H1 (cell line): Measurements from ENCODE around the gene FAM193A. TPM values are rescaled to one million over a fixed set of nuclear protein-coding genes. Genes with fewer than 3 reads are reported as not detected.
"Not testable (repeated sequence)": the region's sequence is repeated elsewhere in the genome, so short reads cannot be mapped to it uniquely, and the experiment has no call there.

Source experiments
- CTCF ChIA-PET: fragments of 300-600 bp; sonication (Branson Sonifier 250); formaldehyde crosslinking; loops from one replicate; lab custom pipeline; 2021; ENCODE audit not compliant: partially characterized antibody; lab: Charles Lee
- POLR2A ChIA-PET: fragments of 300-600 bp; sonication (Branson Sonifier 250); formaldehyde crosslinking; loops from one replicate; lab custom pipeline; 2021; ENCODE audit warnings: inconsistent platforms; ENCODE audit not compliant: partially characterized antibody; lab: Charles Lee
- DNase-seq, 2 experiments: peaks; one replicate each; pipeline versions ENCODE4 v3.0.0 to v3.0.0-alpha.2; 2010 to 2022; ENCODE audit warnings: low spot score in 2 of 2, low read depth in 1 of 2, mixed read lengths in 1 of 2
- FAIRE-seq: peaks from 2 replicates; lab custom pipeline; 2011; peaks lifted over from hg19 to GRCh38; lab: Jason Lieb, UNC
- H2AFZ ChIP-seq: 2 replicates; pipeline ENCODE4 v1.8.1; 2012; ENCODE audit warnings: low read length, inconsistent platforms
- H2AK5ac ChIP-seq: 2 replicates; pipeline ENCODE4 v1.6.1; 2013; ENCODE audit warnings: low read depth, low read length
- H2BK120ac ChIP-seq: replicated peaks from 2 replicates; pipeline ENCODE3; 2013; ENCODE audit warnings: low read depth, low read length, inconsistent platforms
- H2BK12ac ChIP-seq: 2 replicates; pipeline ENCODE4 v1.6.1; 2013; ENCODE audit warnings: low read depth, low read length
- H2BK15ac ChIP-seq: 2 replicates; pipeline ENCODE4 v1.6.1; 2013; ENCODE audit warnings: low read length
- H2BK20ac ChIP-seq: 2 replicates; pipeline ENCODE4 v1.6.1; 2013; ENCODE audit warnings: low read length
- H2BK5ac ChIP-seq: 2 replicates; pipeline ENCODE4 v1.6.1; 2013; ENCODE audit warnings: low read depth, low read length
- H3K14ac ChIP-seq: 2 replicates; pipeline ENCODE4 v1.6.1; 2013; ENCODE audit warnings: inconsistent platforms; ENCODE audit not compliant: insufficient read length
- H3K18ac ChIP-seq: 2 replicates; pipeline ENCODE4 v1.6.1; 2013; ENCODE audit warnings: low read length; ENCODE audit errors: extremely low read depth
- H3K23ac ChIP-seq: 2 replicates; pipeline ENCODE4 v1.6.1; 2013; ENCODE audit warnings: inconsistent platforms; ENCODE audit not compliant: insufficient read length
- H3K23me2 ChIP-seq: 2 replicates; pipeline ENCODE4 v1.6.1; 2013; ENCODE audit warnings: low read depth, low read length
- H3K27ac ChIP-seq: 2 replicates; pipeline ENCODE4 v1.6.1; 2011; ENCODE audit warnings: low read depth, low read length, inconsistent platforms
- H3K27me3 ChIP-seq, 4 experiments: replicated peaks in 1 of 4; 1 replicate in 1 of 4; 2 replicates in 3 of 4; pipeline versions ENCODE4 v1.6.1 to v1.8.1; 2011 to 2013; ENCODE audit warnings: low read length in 3 of 4, mild to moderate bottlenecking in 3 of 4, inconsistent platforms in 2 of 4, mixed read lengths in 2 of 4, moderate library complexity in 1 of 4; ENCODE audit not compliant: control insufficient read depth in 3 of 4, insufficient read depth in 3 of 4; ENCODE audit errors: extremely low read depth in 1 of 4
- H3K36me3 ChIP-seq, 4 experiments: 2 replicates each; pipeline versions ENCODE4 v1.6.1 to v1.8.1; 2011 to 2013; ENCODE audit warnings: mild to moderate bottlenecking in 4 of 4, low read length in 3 of 4, moderate library complexity in 2 of 4, control low read depth in 1 of 4, inconsistent platforms in 1 of 4; ENCODE audit not compliant: insufficient read depth in 4 of 4, control insufficient read depth in 2 of 4
- H3K4ac ChIP-seq: replicated peaks from 2 replicates; pipeline ENCODE3; 2013; ENCODE audit warnings: low read length, low read depth, mixed read lengths, inconsistent platforms; ENCODE audit not compliant: insufficient read length
- H3K4me1 ChIP-seq, 4 experiments: replicated peaks in 1 of 4; 1 replicate in 1 of 4; 2 replicates in 3 of 4; pipeline versions ENCODE4 v1.6.1 to v1.8.1; 2011 to 2013; ENCODE audit warnings: low read length in 3 of 4, inconsistent platforms in 2 of 4, mixed read lengths in 1 of 4; ENCODE audit not compliant: insufficient read depth in 4 of 4, control insufficient read depth in 3 of 4
- H3K4me2 ChIP-seq, 2 experiments: 2 replicates each; pipeline versions ENCODE4 v1.6.1 to v1.8.1; 2011 to 2013; ENCODE audit warnings: low read depth in 2 of 2, low read length in 2 of 2, control low read depth in 1 of 2, inconsistent platforms in 1 of 2, mild to moderate bottlenecking in 1 of 2; ENCODE audit not compliant: insufficient read depth in 1 of 2
- H3K4me3 ChIP-seq, 4 experiments: fragments of 200-600, 300-600 bp in 1 of 4; sonication (generic), shearing (Covaris generic), sonication (Bioruptor Twin) in 1 of 4; 2 replicates each; pipeline versions ENCODE4 v1.5.1 to v1.8.1; 2011 to 2016; ENCODE audit warnings: low read length in 4 of 4, low read depth in 3 of 4, control low read depth in 2 of 4, inconsistent platforms in 2 of 4, mild to moderate bottlenecking in 2 of 4, mixed read lengths in 1 of 4, moderate library complexity in 1 of 4; ENCODE audit not compliant: insufficient read depth in 2 of 4; ENCODE audit errors: extremely low read depth in 1 of 4
- H3K56ac ChIP-seq: replicated peaks from 2 replicates; pipeline ENCODE3; 2013; ENCODE audit warnings: low read depth, mild to moderate bottlenecking, mixed read lengths, low read length, inconsistent platforms; ENCODE audit not compliant: insufficient read length
- H3K79me1 ChIP-seq: 2 replicates; pipeline ENCODE4 v1.6.1; 2013; ENCODE audit warnings: low read depth, low read length, control low read depth
- H3K79me2 ChIP-seq, 2 experiments: 2 replicates each; pipeline versions ENCODE4 v1.6.1 to v1.8.1; 2012 to 2013; ENCODE audit warnings: low read length in 2 of 2, mild to moderate bottlenecking in 2 of 2, inconsistent platforms in 1 of 2; ENCODE audit not compliant: insufficient read depth in 2 of 2, control insufficient read depth in 1 of 2
- H3K9ac ChIP-seq, 4 experiments: replicated peaks in 1 of 4; 1 replicate in 1 of 4; 2 replicates in 3 of 4; pipeline versions ENCODE4 v1.6.1 to v1.8.1; 2011 to 2013; ENCODE audit warnings: low read depth in 3 of 4, low read length in 3 of 4, control low read depth in 2 of 4, mild to moderate bottlenecking in 2 of 4, moderate library complexity in 2 of 4, inconsistent platforms in 1 of 4; ENCODE audit errors: extremely low read depth in 1 of 4
- H3K9me3 ChIP-seq, 2 experiments: 2 replicates each; pipeline versions ENCODE4 v1.6.1 to v1.8.1; 2012 to 2013; ENCODE audit warnings: mild to moderate bottlenecking in 2 of 2, moderate library complexity in 2 of 2, control low read depth in 1 of 2, inconsistent platforms in 1 of 2, low read depth in 1 of 2, low read length in 1 of 2, mixed read lengths in 1 of 2; ENCODE audit not compliant: insufficient read depth in 2 of 2
- H4K20me1 ChIP-seq, 2 experiments: replicated peaks in 1 of 2; 2 replicates each; pipeline versions ENCODE3 to v1.8.1; 2011 to 2013; ENCODE audit warnings: inconsistent platforms in 2 of 2, low read length in 2 of 2, mild to moderate bottlenecking in 1 of 2; ENCODE audit not compliant: insufficient read depth in 2 of 2, control insufficient read depth in 1 of 2
- H4K5ac ChIP-seq: 2 replicates; pipeline ENCODE4 v1.6.1; 2013; ENCODE audit warnings: low read length, low read depth, mixed read lengths, inconsistent platforms; ENCODE audit not compliant: insufficient read length
- H4K8ac ChIP-seq: 2 replicates; pipeline ENCODE4 v1.8.0; 2013; ENCODE audit warnings: mild to moderate bottlenecking, moderate library complexity, low read length, inconsistent platforms; ENCODE audit not compliant: insufficient read depth; ENCODE audit errors: extremely low read depth
- H4K91ac ChIP-seq: replicated peaks from 2 replicates; pipeline ENCODE3; 2013; ENCODE audit warnings: low read length, mixed read lengths, inconsistent platforms; ENCODE audit not compliant: insufficient read length
- ASH2L ChIP-seq: fragments of 200-600, 300-600 bp; sonication (generic); IDR thresholded peaks from one replicate; pipeline ENCODE4 v1.7.1; 2017; ENCODE audit warnings: low read length
- EZH2 ChIP-seq: fragments of 200-600 bp; sonication (generic); IDR thresholded peaks from 2 replicates; pipeline ENCODE4 v1.7.1; 2012; ENCODE audit warnings: low read depth, mild to moderate bottlenecking, moderate library complexity, low read length, inconsistent platforms; ENCODE audit not compliant: severe bottlenecking
- FOSL1 ChIP-seq: IDR thresholded peaks from 2 replicates; pipeline ENCODE4 v1.6.1; 2011; ENCODE audit warnings: mild to moderate bottlenecking, low read depth, low read length, moderate library complexity; ENCODE audit not compliant: insufficient read depth
- SIN3A ChIP-seq, 2 experiments: IDR thresholded peaks in 1 of 2; conservative IDR thresholded peaks in 1 of 2; 2 replicates each; pipeline ENCODE4 v1.6.1; 2011 to 2012; ENCODE audit warnings: low read length in 2 of 2, improper control_type of control experiment in 1 of 2, low read depth in 1 of 2, mild to moderate bottlenecking in 1 of 2
- WGBS, 2 experiments: shearing (Covaris generic) in 1 of 2; methylation state at CpG; one replicate each; pipeline versions ENCODE4 v1.1.6 to v1.1.7; 2013 to 2015; ENCODE audit warnings: low lambda C conversion rate in 2 of 2, mixed read lengths in 2 of 2, inconsistent platforms in 1 of 2, low coverage in 1 of 2, missing lambda C conversion rate in 1 of 2; ENCODE audit not compliant: insufficient replicate concordance in 2 of 2, insufficient coverage in 1 of 2, insufficient read length in 1 of 2; ENCODE audit errors: extremely low coverage in 1 of 2, missing lambda C conversion rate in 1 of 2; 5-methylcytosine and 5-hydroxymethylcytosine counted together
- polyA plus RNA-seq, 7 experiments: library from polyadenylated mRNA; depleted of rRNA in 3 of 7; stranded (reverse) in 5 of 7; unstranded in 2 of 7; fragments of >200 nt in 5 of 7; fragments of 200-250 nt in 2 of 7; gene quantifications; 1 replicate in 5 of 7; 2 replicates in 1 of 7; 4 replicates in 1 of 7; pipeline versions ENCODE4 v1.2.1 to v1.2.3, GENCODE V29; 2011 to 2013; ENCODE audit warnings: missing spikeins in 2 of 7, mixed read lengths in 2 of 7
- total RNA-seq: library from RNA; stranded (reverse); fragmentation: NEBNext Ultra II Directional; extraction: Animal tissue kit (Norgen Biotek cat#: 25700); gene quantifications from 2 replicates; pipeline ENCODE4 v1.2.1, GENCODE V29; 2021

The FAM193A gene
- total and polyA plus RNA-seq, 2 of the 8 experiments (the other 6 are each of a cell fraction or from before 2014, with no cell fraction given), result 8.7 to 26.2 TPM

DNA sequence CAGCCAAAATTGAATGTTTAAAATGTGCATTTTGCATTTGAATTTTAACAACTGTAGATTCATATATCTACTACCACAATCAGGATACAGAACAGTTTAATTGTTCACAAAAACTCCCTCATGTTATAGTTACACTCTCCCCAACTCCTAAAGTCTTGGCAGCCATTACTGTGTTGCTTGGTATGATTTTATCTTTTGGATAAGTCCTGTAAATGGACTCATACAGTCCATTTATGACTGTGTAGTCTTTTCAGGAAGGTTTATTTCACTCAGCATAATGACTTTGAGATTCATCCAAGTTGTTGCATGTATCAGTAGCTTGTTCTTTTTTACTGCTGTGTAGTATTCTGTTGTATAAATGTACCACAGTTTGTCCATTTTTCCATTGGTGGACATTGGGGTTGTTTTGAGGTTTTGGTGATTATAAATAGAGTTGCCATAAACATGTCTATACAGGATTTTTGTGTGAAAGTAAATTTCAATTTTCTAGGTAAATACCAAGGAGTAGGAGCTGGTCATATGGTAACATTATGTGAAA lies 9.9 kb downstream of the FAM193A start (continued):
- TF ChIP-seq FOSL1, result no peak
- no peak for TF ChIP-seq SIN3A (conservative IDR thresholded peaks at IDR 0.05 in 1 of 2, IDR thresholded peaks at IDR 0.05 in 1 of 2; ENCODE audit: low read depth in 1 of 2, low read length in 2 of 2)
- TF ChIP-seq ASH2L, result no peak
- TF ChIP-seq EZH2, result no peak

DNA sequence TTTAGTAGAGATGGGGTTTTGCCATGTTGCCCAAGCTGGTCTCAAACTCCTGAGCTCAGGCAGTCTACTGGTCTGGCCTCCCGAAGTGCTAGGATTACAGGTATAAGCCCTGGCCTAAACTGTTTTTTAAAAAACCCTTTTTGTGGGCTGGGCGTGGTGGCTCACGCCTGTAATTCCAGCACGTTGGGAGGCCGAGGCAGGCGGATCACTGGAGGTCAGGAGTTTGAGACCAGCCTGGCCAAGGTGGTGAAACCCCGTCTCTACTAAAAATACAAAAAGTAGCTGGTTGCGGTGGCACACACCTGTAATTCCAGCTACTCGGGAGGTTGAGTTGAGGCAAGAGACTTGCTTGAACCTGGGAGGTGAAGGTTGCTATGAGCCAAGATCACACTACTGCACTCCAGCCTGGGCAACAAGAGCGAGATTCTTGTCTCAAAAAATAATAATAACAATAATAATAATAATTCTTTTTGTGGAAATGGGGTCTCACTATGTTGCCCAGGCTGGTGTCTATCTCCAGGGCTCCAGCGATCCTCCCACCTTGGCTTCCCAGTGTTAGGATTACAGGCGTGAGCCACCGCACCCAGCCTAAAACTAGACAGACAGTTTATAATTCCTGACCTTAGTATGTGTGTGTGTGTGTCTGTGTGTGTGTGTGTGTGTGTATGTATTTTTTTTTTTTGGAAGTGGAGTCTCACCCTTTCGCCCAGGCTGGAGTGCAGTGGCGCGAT lies 10.7 kb downstream of the FAM193A start:
- not testable (repeated sequence) for H2AK5ac ChIP-seq, H3K4me3 ChIP-seq, H3K4me1 ChIP-seq, H4K5ac ChIP-seq, H3K23me2 ChIP-seq, H2BK15ac ChIP-seq, FAIRE-seq, H2BK20ac ChIP-seq, H4K8ac ChIP-seq, H3K79me1 ChIP-seq, H4K20me1 ChIP-seq, H3K27me3 ChIP-seq, H3K14ac ChIP-seq, H2BK5ac ChIP-seq, H3K4me2 ChIP-seq, H4K91ac ChIP-seq, H3K4ac ChIP-seq, H3K56ac ChIP-seq, DNase-seq, H3K27ac ChIP-seq, H3K23ac ChIP-seq, H2AFZ ChIP-seq, H3K9ac ChIP-seq, H2BK12ac ChIP-seq, H3K18ac ChIP-seq, H3K9me3 ChIP-seq, H3K36me3 ChIP-seq, H2BK120ac ChIP-seq
- ChIA-PET POLR2A (interaction anchor here (3.6 kb wide), 1 partner anchor 11 kb away, joined by 14 read pairs; the partner anchor contains the start of gene FAM193A), CTCF (interaction anchor here (1.2 kb wide), 1 partner anchor 125 kb away, joined by 3 read pairs; no protein-coding TSS in a partner anchor)
- H3K79me2 ChIP-seq, result peaks cover 28 to 92% of the 10 kb centered on the region in 2 experiments
- WGBS, 2 experiments, result 94% methylated on average over 16 of the region's 16 CpGs; no CpG with 5 or more reads in 1 of the 2 experiments
